Measurements from ENCODE around the gene PACRG.
"Not testable (repeated sequence)": the region's sequence is repeated elsewhere in the genome, so short reads cannot be mapped to it uniquely, and the experiment has no call there.

The PACRG gene

GRCh38 chr6:162941128-162941527, 213.4 kb downstream of the PACRG start:
- no peak for DNase-seq (ENCODE audit: low spot score)

GRCh38 chr6:162942866-162943265, 215.1 kb downstream of the PACRG start:
- DNase-seq (ENCODE audit: low spot score): no peak

- no peak for DNase-seq (ENCODE audit: low spot score)
These were observed 215.6 kb downstream of the PACRG start for GRCh38 chr6:162943369-162943768.

- DNase-seq (ENCODE audit: low spot score): no peak
These were observed 223.5 kb downstream of the PACRG start for GRCh38 chr6:162951164-162951743.

GRCh38 chr6:162952423-162952822, 224.6 kb downstream of the PACRG start:
- no peak for DNase-seq (ENCODE audit: low spot score)

GRCh38 chr6:162957062-162957461, 229.3 kb downstream of the PACRG start:
- no peak for DNase-seq (ENCODE audit: low spot score)

- DNase-seq (ENCODE audit: low spot score): no peak
These were observed 233.1 kb downstream of the PACRG start for GRCh38 chr6:162960679-162961457.

GRCh38 chr6:162962093-162962492, 234.3 kb downstream of the PACRG start:
- DNase-seq (ENCODE audit: low spot score): no peak

GRCh38 chr6:162963861-162964260, 236.1 kb downstream of the PACRG start:
- DNase-seq (ENCODE audit: low spot score): no peak

GRCh38 chr6:162964488-162965140, 236.8 kb downstream of the PACRG start:
- no peak for DNase-seq (ENCODE audit: low spot score)

- DNase-seq (ENCODE audit: low spot score): no peak
These were observed 237.6 kb downstream of the PACRG start for GRCh38 chr6:162965366-162965765.

GRCh38 chr6:162970246-162970645, 242.5 kb downstream of the PACRG start:
- DNase-seq (ENCODE audit: low spot score): no peak

GRCh38 chr6:162971356-162971755, 243.6 kb downstream of the PACRG start:
- no peak for DNase-seq (ENCODE audit: low spot score)

GRCh38 chr6:162973151-162973872, 245.5 kb downstream of the PACRG start:
- DNase-seq (ENCODE audit: low spot score): no peak

GRCh38 chr6:162973980-162974379, 246.2 kb downstream of the PACRG start:
- no peak for DNase-seq (ENCODE audit: low spot score)

GRCh38 chr6:162974685-162975084, 246.9 kb downstream of the PACRG start:
- no peak for DNase-seq (ENCODE audit: low spot score)

- DNase-seq (ENCODE audit: low spot score): no peak
These were observed 248.4 kb downstream of the PACRG start for GRCh38 chr6:162976141-162976540.

GRCh38 chr6:162983234-162983633, 255.5 kb downstream of the PACRG start:
- DNase-seq (ENCODE audit: low spot score): not testable (repeated sequence)

GRCh38 chr6:162998777-162999176, 271.0 kb downstream of the PACRG start:
- no peak for DNase-seq (ENCODE audit: low spot score)

- DNase-seq (ENCODE audit: low spot score): no peak
These were observed 272.0 kb downstream of the PACRG start for GRCh38 chr6:162999575-163000285.

- no peak for DNase-seq (ENCODE audit: low spot score)
These were observed 273.6 kb downstream of the PACRG start for GRCh38 chr6:163001330-163001729.

- no peak for DNase-seq (ENCODE audit: low spot score)
These were observed 280.4 kb downstream of the PACRG start for GRCh38 chr6:163008186-163008585.
